Thoracic aorta (tissue), 2 donors: Measurements from ENCODE around the gene PKD1L1. TPM values are rescaled to one million over a fixed set of nuclear protein-coding genes. Genes with fewer than 3 reads are reported as not detected.
A peak's percentile ranks its signal among the peaks of the same experiment; 100 is the strongest.

ENCODE experiments used
- ATAC-seq: fragments of 150-250 bp; one replicate; pipeline ENCODE4 v1.8.0; 2017; ENCODE audit warnings: low read depth; ENCODE audit not compliant: insufficient number of reproducible peaks, low FRiP score
- DNase-seq: peaks from one replicate; pipeline ENCODE4 v3.0.0-alpha.2; 2020; ENCODE audit warnings: low spot score
- H3K27ac ChIP-seq, 2 donors: fragments of 200-600 bp; sonication (generic); 1 replicate in 1 of 2; 2 replicates in 1 of 2; pipeline ENCODE4 v1.5.1; 2016; ENCODE audit warnings: mild to moderate bottlenecking in 2 of 2, moderate library complexity in 2 of 2
- H3K27me3 ChIP-seq: fragments of 200-600 bp; sonication (generic); replicated peaks from 2 replicates; pipeline ENCODE4 v1.6.0; 2016; ENCODE audit warnings: mild to moderate bottlenecking; ENCODE audit not compliant: insufficient read depth
- H3K36me3 ChIP-seq: fragments of 200-600 bp; sonication (generic); one replicate; pipeline ENCODE4 v1.5.1; 2016
- H3K4me1 ChIP-seq, 2 donors: fragments of 200-600 bp; sonication (generic); 1 replicate in 1 of 2; 2 replicates in 1 of 2; pipeline versions ENCODE4 v1.5.1 to v1.6.0; 2016; ENCODE audit warnings: low read depth in 2 of 2, mild to moderate bottlenecking in 1 of 2; ENCODE audit not compliant: control insufficient read depth in 1 of 2
- H3K4me3 ChIP-seq: fragments of 200-600 bp; sonication (generic); 2 replicates; pipeline ENCODE4 v1.5.1; 2016; ENCODE audit warnings: mild to moderate bottlenecking
- H3K9me3 ChIP-seq: fragments of 200-600 bp; sonication (generic); 2 replicates; pipeline ENCODE4 v1.5.1; 2016
- CTCF ChIP-seq: fragments of 200-600 bp; sonication (generic); IDR thresholded peaks from one replicate; pipeline ENCODE4 v1.5.1; 2019; ENCODE audit warnings: antibody characterized with exemption
- total RNA-seq, 2 donors: library from RNA; depleted of rRNA; stranded (reverse); fragments of >200 nt; gene quantifications; one replicate each; pipeline versions ENCODE4 v1.1.0 to v1.2.3, GENCODE V29; 2016

Gene PKD1L1
- total RNA-seq, 2 donors from 2014 or later: 0.14 to 0.85 TPM

GRCh38 chr7:47772492-47772891, 175.8 kb downstream of the PKD1L1 start:
- TF ChIP-seq CTCF: no peak
- Histone ChIP-seq H3K27me3 (no peaks in the 10 kb centered on the region), H3K9me3 (no peaks in the 10 kb centered on the region), H3K4me1 (peaks cover 17 to 39% of the 10 kb centered on the region in 2 donors), H3K4me3 (no peak overlapping the region), H3K36me3 (no peaks in the 10 kb centered on the region), H3K27ac (peak overlapping the region; percentile 72 to 85)
- no peak for DNase-seq
- ATAC-seq: no peak

- Histone ChIP-seq H3K27me3 (no peaks in the 10 kb centered on the region), H3K4me3 (no peak overlapping the region), H3K27ac (peak overlapping the region; percentile 72 to 85), H3K4me1 (peaks cover 17 to 39% of the 10 kb centered on the region in 2 donors), H3K36me3 (no peaks in the 10 kb centered on the region), H3K9me3 (no peaks in the 10 kb centered on the region)
- DNase-seq: no peak
- TF ChIP-seq CTCF: no peak
- no peak for ATAC-seq
Observed at GRCh38 chr7:47771990-47772360, 176.3 kb downstream of the PKD1L1 start.

GRCh38 chr7:47771336-47771989, 176.8 kb downstream of the PKD1L1 start:
- ATAC-seq (peak; percentile 86), DNase-seq (peak; percentile 52)
- Histone ChIP-seq H3K4me3 (no peak overlapping the region), H3K4me1 (peaks cover 17 to 39% of the 10 kb centered on the region in 2 donors), H3K27ac (peak overlapping the region; percentile 72 to 85), H3K36me3 (no peaks in the 10 kb centered on the region), H3K27me3 (no peaks in the 10 kb centered on the region), H3K9me3 (no peaks in the 10 kb centered on the region)
- TF ChIP-seq CTCF: peak; percentile 44

GRCh38 chr7:47766126-47766525, 182.1 kb downstream of the PKD1L1 start:
- Histone ChIP-seq H3K36me3 (no peaks in the 10 kb centered on the region), H3K9me3 (no peaks in the 10 kb centered on the region), H3K27me3 (no peaks in the 10 kb centered on the region), H3K4me3 (no peak overlapping the region), H3K4me1 (peaks cover 4 to 7% of the 10 kb centered on the region in 2 donors), H3K27ac (no peak overlapping the region)
- TF ChIP-seq CTCF: no peak
- DNase-seq: no peak
- ATAC-seq: no peak

- DNase-seq (no peak), ATAC-seq (no peak)
- Histone ChIP-seq H3K27me3 (no peaks in the 10 kb centered on the region), H3K27ac (no peak overlapping the region), H3K4me1 (peaks cover under 1 to 1% of the 10 kb centered on the region in 2 donors), H3K4me3 (no peak overlapping the region), H3K36me3 (no peaks in the 10 kb centered on the region), H3K9me3 (no peaks in the 10 kb centered on the region)
- TF ChIP-seq CTCF: no peak
Observed at GRCh38 chr7:47765373-47765979, 182.8 kb downstream of the PKD1L1 start.
